GM18867 (cell line): ENCODE results near the gene TMEM212.
A peak's percentile ranks its signal among the peaks of the same experiment; 100 is the strongest.
"Not testable (repeated sequence)": the region's sequence is repeated elsewhere in the genome, so short reads cannot be mapped to it uniquely, and the experiment has no call there.

Experiments used
- ATAC-seq: cut with Tn5 transposase; IDR thresholded peaks from one replicate; pipeline ENCODE4 v1.9.1; 2021; ENCODE audit warnings: mild to moderate bottlenecking, moderate library complexity; ENCODE audit not compliant: unreplicated experiment

TMEM212 gene

GRCh38 chr3:171812811-171813210, 30.3 kb upstream of the TMEM212 start:
- no peak for ATAC-seq

GRCh38 chr3:171813278-171813896, 29.8 kb upstream of the TMEM212 start:
- no peak for ATAC-seq

- ATAC-seq = no peak
These were observed 29.2 kb upstream of the TMEM212 start for GRCh38 chr3:171813897-171814460.

GRCh38 chr3:171814662-171815061, 28.5 kb upstream of the TMEM212 start:
- not testable (repeated sequence) for ATAC-seq

- ATAC-seq = no peak
These were observed 27.1 kb upstream of the TMEM212 start for GRCh38 chr3:171815973-171816595.

- ATAC-seq = no peak
These were observed 25.9 kb upstream of the TMEM212 start for GRCh38 chr3:171817074-171817800.

GRCh38 chr3:171821044-171821443, 22.1 kb upstream of the TMEM212 start:
- ATAC-seq = no peak

- ATAC-seq = no peak
These were observed 21.3 kb upstream of the TMEM212 start for GRCh38 chr3:171821778-171822358.

- ATAC-seq = peak; percentile 56
These were observed 20.6 kb upstream of the TMEM212 start for GRCh38 chr3:171822431-171823106.

GRCh38 chr3:171824116-171824515, 19.0 kb upstream of the TMEM212 start:
- no peak for ATAC-seq

- no peak for ATAC-seq
These were observed 18.3 kb upstream of the TMEM212 start for GRCh38 chr3:171824824-171825221.

GRCh38 chr3:171825222-171825828, 17.8 kb upstream of the TMEM212 start:
- no peak for ATAC-seq

GRCh38 chr3:171827385-171827784, 15.8 kb upstream of the TMEM212 start:
- ATAC-seq = no peak

- no peak for ATAC-seq
These were observed 15.2 kb upstream of the TMEM212 start for GRCh38 chr3:171827836-171828458.

GRCh38 chr3:171828902-171829770, 14.0 kb upstream of the TMEM212 start:
- no peak for ATAC-seq

- no peak for ATAC-seq
These were observed 13.2 kb upstream of the TMEM212 start for GRCh38 chr3:171829841-171830517.

GRCh38 chr3:171830518-171830875, 12.7 kb upstream of the TMEM212 start:
- ATAC-seq = no peak

- ATAC-seq = no peak
These were observed 11.2 kb upstream of the TMEM212 start for GRCh38 chr3:171831936-171832335.

- no peak for ATAC-seq
These were observed 10.2 kb upstream of the TMEM212 start for GRCh38 chr3:171832989-171833388.
